ENCODE data around the gene CNTN3. TPM values are rescaled to one million over a fixed set of nuclear protein-coding genes. Genes with fewer than 3 reads are reported as not detected.

Gene CNTN3
- total RNA-seq (2014; rRNA removed) = not detected in 2 replicates
- percentile 2 among the genes with signal in this experiment for Bru-seq, nascent RNA
- BruChase-seq, experiment 1, labeled RNA remaining after a 6-hour chase = percentile 1 among the genes with signal in this experiment
- BruChase-seq, experiment 2, labeled RNA remaining after a 2-hour chase = percentile 1 among the genes with signal in this experiment
- long read RNA-seq = 0 reads

GRCh38 chr3:74614107-74614967, at the start of gene CNTN3:
Gene CNTN3 (minus strand): TSS chr3:74614659. CDS start chr3:74521112, 93,547 bp downstream.
- POLR2A ChIA-PET (ENCODE audit: unreplicated experiment) = no interaction called here
- no peak for ATAC-seq
- CTCF ChIA-PET = no interaction called here
- Histone ChIP-seq H2AFZ (ENCODE audit: low read length) (no peak within 1 kb of the TSS), H3K4me1 (ENCODE audit: insufficient read depth, low read length) (no peaks in the 10 kb centered on the region), H3K9me2 (replicated peaks; ENCODE audit: low read length) (no peaks in the 10 kb centered on the region), H3K9ac (ENCODE audit: low read length) (no peak within 1 kb of the TSS), H4K20me1 (ENCODE audit: low read length) (no peaks in the 10 kb centered on the region), H3K36me3 (ENCODE audit: low read depth, low read length) (no peaks in the 10 kb centered on the region), H3K9me3 (ENCODE audit: low read length) (0 out of 2 replicates have a peak, but pooled peaks cover 1% of the 10 kb centered on the region), H3K27me3 (ENCODE audit: low read length) (peaks cover 11% of the 10 kb centered on the region; the same call in 1 of the 2 replicates), H3K79me2 (ENCODE audit: low read length) (no peaks in the 10 kb centered on the region), H3K4me2 (ENCODE audit: low read length) (no peak within 1 kb of the TSS), H3F3A (ENCODE audit: low read length, unreplicated experiment) (no peaks in the 10 kb centered on the region), H3K27ac (ENCODE audit: low read length) (no peak within 1 kb of the TSS), H3K4me3 (ENCODE audit: low read length) (no peak within 1 kb of the TSS)
- intact Hi-C loops (cut with micrococcal nuclease) = no loop called here
- TF ChIP-seq CTCF (conservative IDR thresholded peaks at IDR 0.05; ENCODE audit: low read depth, low read length) (no peak), EZH2 (IDR thresholded peaks at IDR 0.05; ENCODE audit: low read length, unreplicated experiment) (no peak), EZH2phosphoT487 (IDR thresholded peaks at IDR 0.05; ENCODE audit: borderline replicate concordance, low read length) (no peak)
- no TSS peak for BruUV-seq (replicated peaks)
- no peak for DNase-seq

- BruUV-seq (replicated peaks) = no TSS peak
- no peaks in the 10 kb centered on the region for H3K9me2 ChIP-seq (replicated peaks; ENCODE audit: low read length)
- no peaks in the 10 kb centered on the region for H4K20me1 ChIP-seq (ENCODE audit: low read length)
- H3K9me3 ChIP-seq (ENCODE audit: low read length) = peaks cover 34% of the 10 kb centered on the region
- no peak for ATAC-seq
- no peaks in the 10 kb centered on the region for H3K36me3 ChIP-seq (ENCODE audit: low read depth, low read length)
- no peak overlapping the region for H3K27ac ChIP-seq (ENCODE audit: low read length)
- POLR2A ChIA-PET (ENCODE audit: unreplicated experiment) = no interaction called here
- no peak overlapping the region for H3K4me3 ChIP-seq (ENCODE audit: low read length)
- no peaks in the 10 kb centered on the region for H3F3A ChIP-seq (ENCODE audit: low read length, unreplicated experiment)
- H3K4me1 ChIP-seq (ENCODE audit: insufficient read depth, low read length) = no peaks in the 10 kb centered on the region
- no peak overlapping the region for H3K9ac ChIP-seq (ENCODE audit: low read length)
- H3K79me2 ChIP-seq (ENCODE audit: low read length) = no peaks in the 10 kb centered on the region
- H3K4me2 ChIP-seq (ENCODE audit: low read length) = no peak overlapping the region
- intact Hi-C loops (cut with micrococcal nuclease) = no loop called here
- TF ChIP-seq CTCF (conservative IDR thresholded peaks at IDR 0.05; ENCODE audit: low read depth, low read length) = no peak
- no peak for TF ChIP-seq EZH2 (IDR thresholded peaks at IDR 0.05; ENCODE audit: low read length, unreplicated experiment)
- no peak for TF ChIP-seq EZH2phosphoT487 (IDR thresholded peaks at IDR 0.05; ENCODE audit: borderline replicate concordance, low read length)
- no peaks in the 10 kb centered on the region for H3K27me3 ChIP-seq (ENCODE audit: low read length)
- CTCF ChIA-PET = no interaction called here
- no peak overlapping the region for H2AFZ ChIP-seq (ENCODE audit: low read length)
- no peak for DNase-seq
Measured at GRCh38 chr3:74663178-74663577, 48.7 kb upstream of the CNTN3 start.

- ChIA-PET POLR2A (ENCODE audit: unreplicated experiment) (no interaction called here), CTCF (no interaction called here)
- no peaks in the 10 kb centered on the region for H4K20me1 ChIP-seq (ENCODE audit: low read length)
- H3K4me1 ChIP-seq (ENCODE audit: insufficient read depth, low read length) = no peaks in the 10 kb centered on the region
- TF ChIP-seq EZH2phosphoT487 (IDR thresholded peaks at IDR 0.05; ENCODE audit: borderline replicate concordance, low read length) (no peak), EZH2 (IDR thresholded peaks at IDR 0.05; ENCODE audit: low read length, unreplicated experiment) (no peak), CTCF (conservative IDR thresholded peaks at IDR 0.05; ENCODE audit: low read depth, low read length) (no peak)
- H3K4me2 ChIP-seq (ENCODE audit: low read length) = no peak overlapping the region
- H3K36me3 ChIP-seq (ENCODE audit: low read depth, low read length) = no peaks in the 10 kb centered on the region
- H2AFZ ChIP-seq (ENCODE audit: low read length) = no peak overlapping the region
- H3K9me2 ChIP-seq (replicated peaks; ENCODE audit: low read length) = no peaks in the 10 kb centered on the region
- DNase-seq (no peak), ATAC-seq (no peak)
- H3K9ac ChIP-seq (ENCODE audit: low read length) = no peak overlapping the region
- no peak overlapping the region for H3K4me3 ChIP-seq (ENCODE audit: low read length)
- no peak overlapping the region for H3K27ac ChIP-seq (ENCODE audit: low read length)
- no peaks in the 10 kb centered on the region for H3K79me2 ChIP-seq (ENCODE audit: low read length)
- BruUV-seq (replicated peaks) = no TSS peak
- H3K27me3 ChIP-seq (ENCODE audit: low read length) = no peaks in the 10 kb centered on the region
- H3K9me3 ChIP-seq (ENCODE audit: low read length) = peaks cover 30% of the 10 kb centered on the region
- no peaks in the 10 kb centered on the region for H3F3A ChIP-seq (ENCODE audit: low read length, unreplicated experiment)
- intact Hi-C loops (cut with micrococcal nuclease) = no loop called here
Measured at GRCh38 chr3:74661672-74662071, 47.2 kb upstream of the CNTN3 start.

Measured in PC-3 (cell line).